Measurements from ENCODE around the gene DGCR2.
"Not testable (repeated sequence)": the region's sequence is repeated elsewhere in the genome, so short reads cannot be mapped to it uniquely, and the experiment has no call there.

The DGCR2 gene

DNA sequence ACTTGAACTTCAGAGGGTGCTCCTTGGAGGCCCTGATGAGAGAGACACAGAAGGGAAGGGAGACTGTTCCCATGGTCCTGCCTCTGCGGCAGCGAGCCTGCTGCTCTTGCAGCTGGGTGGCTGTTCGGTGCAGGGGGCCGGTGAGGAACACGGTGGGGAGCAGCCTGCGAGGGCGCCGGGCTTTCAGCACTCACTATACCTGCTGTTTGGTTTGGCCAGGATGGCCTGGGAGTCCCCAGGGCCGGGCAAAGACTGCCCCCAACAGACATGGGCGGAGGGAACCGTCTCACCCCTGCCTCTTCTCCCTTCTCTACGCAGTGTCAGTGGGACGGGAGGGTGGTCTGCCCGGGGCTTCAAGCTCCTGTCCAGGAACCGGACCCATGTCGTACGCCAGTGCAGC is 128.2 kb downstream of the DGCR2 start:
- H3K27ac ChIP-seq, result no peak overlapping the region
- no peak for DNase-seq (ENCODE audit: low read depth, low spot score)

DNA sequence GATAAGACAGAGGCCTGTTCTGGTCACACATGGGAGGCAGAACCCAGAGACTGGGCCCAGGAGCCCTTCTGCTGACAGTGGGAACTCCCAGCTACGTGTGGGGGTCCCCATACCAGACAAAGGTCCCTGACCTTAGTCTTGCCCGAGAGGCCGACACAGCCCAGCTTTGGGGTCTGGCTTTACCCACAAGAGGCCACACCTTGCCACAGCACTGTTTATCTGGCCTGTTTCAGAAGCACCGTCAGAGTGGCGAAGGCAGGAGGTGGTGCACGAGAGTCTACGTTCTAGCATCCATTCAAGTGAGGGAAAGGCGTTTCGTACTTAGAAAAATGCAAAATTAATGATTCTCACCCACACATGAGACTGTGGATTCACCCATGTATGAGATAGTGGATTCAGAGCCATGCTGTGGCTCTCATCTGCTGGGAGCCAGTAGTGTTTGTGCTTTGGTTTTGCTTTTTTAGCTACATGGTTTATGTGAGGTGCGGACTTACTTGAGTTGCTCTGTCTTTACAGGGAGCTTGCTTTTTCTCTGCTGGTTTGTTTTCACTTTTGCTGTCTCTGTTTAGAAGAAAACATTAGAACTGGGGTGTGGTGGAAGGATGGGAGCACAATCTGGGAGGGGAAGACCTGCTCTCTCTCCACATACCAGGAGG is 129.5 kb downstream of the DGCR2 start:
- no peak overlapping the region for H3K27ac ChIP-seq
- DNase-seq (ENCODE audit: low read depth, low spot score), result no peak

DNA sequence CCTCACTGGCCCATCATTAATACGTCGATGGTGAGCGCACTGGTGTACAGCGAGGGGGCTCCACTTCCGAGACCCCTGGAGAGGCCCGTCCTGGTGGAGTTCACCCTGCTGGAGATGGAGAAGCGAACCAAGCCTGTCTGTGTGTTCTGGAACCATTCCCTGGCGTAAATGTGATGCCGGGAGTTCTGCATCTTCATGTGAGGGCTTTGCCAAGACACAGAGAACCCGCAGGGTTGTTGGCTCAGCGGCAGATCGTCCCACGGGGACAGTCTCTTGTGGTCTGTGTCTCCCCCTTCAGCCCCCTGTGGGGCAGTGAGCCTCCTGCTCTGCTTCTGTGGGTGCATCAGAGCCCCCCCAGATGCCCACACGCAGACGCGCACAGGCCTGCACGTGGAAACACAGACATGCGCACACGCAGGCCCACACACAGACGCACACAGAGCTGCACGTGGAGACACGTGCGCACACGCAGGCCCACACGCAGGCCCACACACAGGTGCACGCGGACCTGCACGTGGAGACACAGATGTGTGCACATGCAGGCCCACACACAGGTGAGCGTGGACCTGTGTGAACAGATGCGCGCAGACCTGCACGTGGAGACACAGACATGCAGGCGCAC is 130.3 kb downstream of the DGCR2 start:
- DNase-seq (ENCODE audit: low read depth, low spot score), result no peak
- no peak overlapping the region for H3K27ac ChIP-seq

DNA sequence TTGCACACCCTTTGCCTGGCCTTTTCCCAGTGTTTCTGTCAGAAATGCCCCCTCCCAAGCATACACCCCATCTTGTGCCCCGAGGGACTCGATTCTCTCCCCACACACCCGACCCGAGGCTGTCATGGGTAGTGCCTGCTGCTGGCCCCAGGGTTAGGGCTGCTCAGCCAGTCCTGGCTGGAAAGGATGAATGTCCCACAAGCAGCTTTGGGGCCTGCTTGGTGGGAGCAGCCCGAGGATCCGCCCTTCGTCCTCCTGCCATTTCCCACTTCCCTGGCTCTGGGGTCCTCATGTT is 131.1 kb downstream of the DGCR2 start:
- H3K27ac ChIP-seq, result no peak overlapping the region

DNA sequence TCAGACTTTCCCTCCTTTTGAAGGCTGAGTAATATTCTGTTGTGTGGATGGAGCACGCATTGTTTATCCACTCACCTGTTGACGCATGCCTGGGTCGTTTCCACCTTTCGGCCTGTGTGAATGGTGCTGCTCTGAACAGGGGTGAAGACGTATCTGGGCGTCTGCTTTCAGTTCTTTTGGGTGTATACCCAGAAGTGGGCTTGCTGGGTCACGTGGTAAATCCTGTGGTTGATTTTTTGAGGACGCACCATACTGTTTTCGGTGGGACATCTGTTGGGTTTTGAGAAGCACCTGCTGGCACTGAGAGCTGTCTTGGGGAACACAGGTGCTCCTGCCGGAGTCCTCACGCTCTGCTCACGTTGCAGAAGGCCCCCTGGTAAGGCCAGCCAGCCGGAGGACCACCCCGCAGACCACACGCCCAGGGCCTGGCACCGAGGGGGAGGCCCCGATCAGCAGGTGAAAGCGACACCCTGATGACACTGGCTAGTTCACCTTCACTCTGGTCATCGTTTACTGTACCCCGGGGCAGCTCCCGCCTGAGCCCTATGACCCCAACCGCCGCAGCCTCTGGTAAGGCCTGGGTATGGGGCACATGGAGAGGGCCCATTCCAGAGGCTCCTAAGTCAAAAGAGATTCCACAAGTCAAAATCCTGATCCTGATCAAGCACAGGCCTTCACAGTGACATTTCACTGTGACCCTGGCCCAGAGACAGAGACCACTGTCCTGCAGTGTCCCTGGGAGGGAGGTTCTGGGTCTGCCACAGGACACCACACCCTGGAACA is 131.7 kb downstream of the DGCR2 start:
- DNase-seq (ENCODE audit: low read depth, low spot score), result no peak

More for the DNA sequence above, 131.1 kb downstream of the DGCR2 start:
- DNase-seq (ENCODE audit: low read depth, low spot score), result no peak

DNA sequence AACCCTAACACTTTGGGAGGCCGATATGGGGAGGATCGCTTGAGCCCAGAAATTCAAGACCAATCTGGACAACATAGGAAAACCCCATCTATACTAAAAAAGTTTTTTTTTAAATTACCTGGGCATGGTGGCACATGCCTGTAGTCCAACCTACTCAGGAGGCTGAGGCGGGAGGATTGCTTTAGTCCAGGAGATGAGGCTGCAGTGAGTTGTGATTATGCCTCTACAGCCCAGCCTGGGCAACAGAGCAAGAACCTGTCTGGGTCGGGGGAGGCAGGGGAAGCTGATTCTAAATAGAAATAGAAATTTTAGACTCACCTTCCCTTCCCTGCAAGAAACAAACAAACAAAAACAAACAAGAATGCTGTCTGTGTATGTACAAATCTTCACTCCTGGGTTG is 133.3 kb downstream of the DGCR2 start:
- DNase-seq (ENCODE audit: low read depth, low spot score), result no peak
- H3K27ac ChIP-seq, result no peak overlapping the region

More for the DNA sequence above, 131.7 kb downstream of the DGCR2 start:
- no peak overlapping the region for H3K27ac ChIP-seq

DNA sequence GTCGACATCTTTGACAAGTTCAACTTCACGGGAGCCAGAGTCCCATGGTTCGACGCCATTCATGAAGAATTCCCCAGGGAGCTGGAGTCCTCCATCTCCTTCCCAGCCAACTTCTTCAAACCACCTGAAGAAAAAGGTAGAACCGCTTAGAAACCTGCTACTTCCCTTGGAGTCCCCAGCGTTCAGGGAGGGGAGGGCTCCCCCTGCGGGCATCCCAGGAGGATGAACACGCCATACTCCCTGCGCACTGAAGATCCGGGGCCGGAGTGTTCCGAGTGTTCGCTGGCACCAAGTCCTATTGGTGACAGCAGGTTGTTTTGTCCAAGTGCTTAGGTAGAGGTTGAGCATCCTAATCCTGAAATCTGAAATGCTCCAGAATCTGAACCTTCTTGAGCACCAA is 134.4 kb downstream of the DGCR2 start:
- no peak overlapping the region for H3K27ac ChIP-seq
- DNase-seq (ENCODE audit: low read depth, low spot score), result no peak

DNA sequence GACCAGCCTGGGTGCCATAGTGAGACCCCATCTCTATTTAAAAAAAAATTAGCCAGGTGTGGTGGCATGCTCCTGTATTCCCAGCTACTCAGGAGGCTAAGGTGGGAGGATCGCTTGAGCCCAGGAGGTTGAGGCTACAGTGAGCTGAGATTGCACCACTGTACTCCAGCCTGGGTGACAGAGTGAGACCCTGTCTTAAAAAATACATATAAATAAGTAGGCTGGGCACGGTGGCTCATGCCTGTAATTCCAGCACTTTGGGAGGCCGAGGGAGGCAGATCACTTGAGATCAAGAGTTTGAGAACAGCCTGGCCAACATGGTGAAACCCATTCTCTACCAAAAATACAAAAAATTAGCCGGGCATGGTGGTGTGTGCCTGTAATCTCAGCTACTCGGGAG is 135.1 kb downstream of the DGCR2 start:
- DNase-seq (ENCODE audit: low read depth, low spot score); H3K27ac ChIP-seq: not testable (repeated sequence)

All from epithelial cell of prostate (primary cell).